CD4-positive, alpha-beta memory T cell (primary cell): Measurements from ENCODE around the gene ARV1. TPM values are rescaled to one million over a fixed set of nuclear protein-coding genes. Genes with fewer than 3 reads are reported as not detected.

Experiments used
- CTCF ChIA-PET: fragments of 350-600 bp; sonication (Branson Sonifier 250); formaldehyde crosslinking; loops from one replicate; lab custom pipeline; 2021; ENCODE audit warnings: inconsistent platforms; ENCODE audit not compliant: partially characterized antibody; lab: Charles Lee
- POLR2A ChIA-PET: fragments of 350-600 bp; sonication (Branson Sonifier 250); formaldehyde crosslinking; loops from one replicate; lab custom pipeline; 2021; ENCODE audit not compliant: partially characterized antibody; lab: Charles Lee
- DNase-seq, 5 donors: peaks; one replicate each; pipeline versions ENCODE4 v3.0.0 to v3.0.0-alpha.2; 2020 to 2022; ENCODE audit warnings: mixed read lengths in 1 of 5
- H3K27ac ChIP-seq: one replicate; pipeline ENCODE4 v1.7.0; 2013; ENCODE audit warnings: low read depth, low read length
- H3K27me3 ChIP-seq: 2 replicates; pipeline ENCODE4 v1.7.0; 2013; ENCODE audit warnings: mild to moderate bottlenecking, low read length, moderate library complexity; ENCODE audit not compliant: insufficient read depth
- H3K36me3 ChIP-seq: 2 replicates; pipeline ENCODE4 v1.7.0; 2013; ENCODE audit warnings: mild to moderate bottlenecking, low read length, moderate library complexity; ENCODE audit not compliant: insufficient read depth
- H3K4me1 ChIP-seq: 2 replicates; pipeline ENCODE4 v1.7.0; 2013; ENCODE audit warnings: mild to moderate bottlenecking, low read length, moderate library complexity; ENCODE audit not compliant: insufficient read depth
- H3K4me3 ChIP-seq, 2 donors: one replicate each; pipeline ENCODE4 v1.7.0; 2013; ENCODE audit warnings: low read length in 2 of 2, mild to moderate bottlenecking in 1 of 2
- H3K9me3 ChIP-seq, 2 donors: one replicate each; pipeline ENCODE4 v1.7.0; 2013; ENCODE audit warnings: low read length in 2 of 2, control low read depth in 1 of 2; ENCODE audit not compliant: control insufficient read depth in 1 of 2
- H3K27ac Mint-ChIP-seq, 7 donors: one replicate each; pipeline ENCODE4 v1.8.0; 2020 to 2021; ENCODE audit warnings: mixed read lengths in 7 of 7, mild to moderate bottlenecking in 6 of 7, inconsistent platforms in 3 of 7, moderate library complexity in 3 of 7
- H3K27me3 Mint-ChIP-seq, 2 donors: one replicate each; pipeline ENCODE4 v1.8.0; 2020 to 2021; ENCODE audit warnings: mixed read lengths in 2 of 2
- H3K36me3 Mint-ChIP-seq, 2 donors: one replicate each; pipeline ENCODE4 v1.8.0; 2020 to 2021; ENCODE audit warnings: mixed read lengths in 2 of 2, inconsistent platforms in 1 of 2, mild to moderate bottlenecking in 1 of 2
- H3K4me1 Mint-ChIP-seq, 4 donors: one replicate each; pipeline ENCODE4 v1.8.0; 2020 to 2021; ENCODE audit warnings: mixed read lengths in 4 of 4, mild to moderate bottlenecking in 1 of 4
- H3K4me3 Mint-ChIP-seq, 8 donors: one replicate each; pipeline ENCODE4 v1.8.0; 2020 to 2021; ENCODE audit warnings: mixed read lengths in 8 of 8, mild to moderate bottlenecking in 7 of 8, moderate library complexity in 6 of 8, inconsistent platforms in 3 of 8
- H3K9me3 Mint-ChIP-seq, 8 donors: one replicate each; pipeline ENCODE4 v1.8.0; 2020 to 2021; ENCODE audit warnings: mixed read lengths in 8 of 8, mild to moderate bottlenecking in 5 of 8, inconsistent platforms in 3 of 8, moderate library complexity in 1 of 8
- intact Hi-C: fragments of 100-400 bp; cut with micrococcal nuclease; formaldehyde crosslinking; loops from one replicate; pipeline ENCODE4 v1.15.1; 2023
- polyA plus RNA-seq, 2 donors: library from polyadenylated mRNA; unstranded; fragments of 300-500 nt; fragmentation: Illumina TruSeq; gene quantifications; one replicate each; pipeline ENCODE4 v1.2.3, GENCODE V29; 2021
- total RNA-seq, 2 experiments: library from RNA; stranded (reverse); gene quantifications; one replicate each; pipeline ENCODE4 v1.2.3, GENCODE V29; 2021

ARV1 gene
- total and polyA plus RNA-seq, 4 experiments from 2014 or later: 13.8 to 37.4 (median 19.3) TPM

- Histone ChIP-seq H3K4me3 (no peak overlapping the region), H3K4me1 (no peaks in the 10 kb centered on the region), H3K9me3 (no peaks in the 10 kb centered on the region), H3K27me3 (no peaks in the 10 kb centered on the region), H3K36me3 (no peaks in the 10 kb centered on the region), H3K27ac (no peak overlapping the region)
- peaks cover 0 to 9% (median 6%) of the 10 kb centered on the region in 4 donors for H3K4me1 Mint-ChIP-seq
- no peaks in the 10 kb centered on the region for H3K27me3 Mint-ChIP-seq
- DNase-seq: no peak
- POLR2A ChIA-PET: no interaction called here
- H3K9me3 Mint-ChIP-seq: no peaks in the 10 kb centered on the region
- H3K36me3 Mint-ChIP-seq: peaks cover 0 to 7% of the 10 kb centered on the region in 2 donors
- H3K27ac Mint-ChIP-seq: peak overlapping the region in 1 of 7 donors; percentile 48
- no peak overlapping the region for H3K4me3 Mint-ChIP-seq
- CTCF ChIA-PET: interaction anchor here (1.6 kb wide), 1 partner anchor 63 kb away, joined by 3 read pairs; no protein-coding TSS in a partner anchor
- intact Hi-C loops: no loop called here
These were observed 50.9 kb downstream of the ARV1 start for GRCh38 chr1:231029841-231030240.

GRCh38 chr1:231032963-231033362 is 54.1 kb downstream of the ARV1 start:
- Mint-ChIP-seq H3K27me3 (no peaks in the 10 kb centered on the region), H3K4me1 (peaks cover 10 to 28% (median 23%) of the 10 kb centered on the region in 4 donors), H3K36me3 (peaks cover 0 to 7% of the 10 kb centered on the region in 2 donors), H3K4me3 (no peak overlapping the region), H3K27ac (peak overlapping the region in 2 of 7 donors; percentile 37 to 46), H3K9me3 (no peaks in the 10 kb centered on the region)
- Histone ChIP-seq H3K27me3 (no peaks in the 10 kb centered on the region), H3K4me3 (no peak overlapping the region), H3K4me1 (no peaks in the 10 kb centered on the region), H3K36me3 (no peaks in the 10 kb centered on the region), H3K27ac (no peak overlapping the region), H3K9me3 (no peaks in the 10 kb centered on the region)
- CTCF ChIA-PET: no interaction called here
- intact Hi-C loops: no loop called here
- POLR2A ChIA-PET: no interaction called here
- no peak for DNase-seq

- ChIA-PET POLR2A (interaction anchor here (1.1 kb wide), 1 partner anchor 64 kb away, joined by 3 read pairs; no protein-coding TSS in a partner anchor), CTCF (no interaction called here)
- Mint-ChIP-seq H3K27me3 (no peaks in the 10 kb centered on the region), H3K36me3 (no peaks in the 10 kb centered on the region), H3K4me3 (no peak overlapping the region), H3K9me3 (no peaks in the 10 kb centered on the region), H3K27ac (no peak overlapping the region), H3K4me1 (peaks cover 14 to 37% (median 27%) of the 10 kb centered on the region in 4 donors)
- Histone ChIP-seq H3K27me3 (no peaks in the 10 kb centered on the region), H3K4me1 (peaks cover 8% of the 10 kb centered on the region), H3K36me3 (no peaks in the 10 kb centered on the region), H3K9me3 (no peaks in the 10 kb centered on the region), H3K27ac (no peak overlapping the region), H3K4me3 (no peak overlapping the region)
- intact Hi-C loops: no loop called here
- DNase-seq: no peak
These were observed 56.9 kb downstream of the ARV1 start for GRCh38 chr1:231035799-231036198.

- ChIA-PET POLR2A (interaction anchor here (1.1 kb wide), 1 partner anchor 64 kb away, joined by 3 read pairs; no protein-coding TSS in a partner anchor), CTCF (interaction anchor here (0.8 to 1.2 kb wide), 2 partner anchors 10 to 56 kb away, joined by 3 to 4 read pairs; no protein-coding TSS in a partner anchor)
- Mint-ChIP-seq H3K36me3 (peaks cover 0 to 3% of the 10 kb centered on the region in 2 donors), H3K4me3 (peak overlapping the region in 2 of 8 donors; percentile 33 to 44), H3K9me3 (no peaks in the 10 kb centered on the region), H3K27me3 (no peaks in the 10 kb centered on the region), H3K4me1 (peaks cover 17 to 42% (median 31%) of the 10 kb centered on the region in 4 donors), H3K27ac (no peak overlapping the region)
- no peak for DNase-seq
- intact Hi-C loops: no loop called here
- no peaks in the 10 kb centered on the region for H3K36me3 ChIP-seq
- no peaks in the 10 kb centered on the region for H3K27me3 ChIP-seq
- no peak overlapping the region for H3K4me3 ChIP-seq
- H3K9me3 ChIP-seq: no peaks in the 10 kb centered on the region
- H3K4me1 ChIP-seq: peaks cover 13% of the 10 kb centered on the region
- no peak overlapping the region for H3K27ac ChIP-seq
These were observed 57.5 kb downstream of the ARV1 start for GRCh38 chr1:231036416-231036815.

GRCh38 chr1:231037585-231038517 is 59.0 kb downstream of the ARV1 start:
- Mint-ChIP-seq H3K9me3 (no peaks in the 10 kb centered on the region), H3K4me1 (peaks cover 18 to 44% (median 30%) of the 10 kb centered on the region in 4 donors), H3K27ac (peak overlapping the region in 3 of 7 donors; percentile 0 to 31 (median 21)), H3K36me3 (peaks cover 0 to 3% of the 10 kb centered on the region in 2 donors), H3K27me3 (no peaks in the 10 kb centered on the region), H3K4me3 (peak overlapping the region in 7 of 8 donors; percentile 9 to 85 (median 46))
- Histone ChIP-seq H3K27me3 (no peaks in the 10 kb centered on the region), H3K27ac (no peak overlapping the region), H3K9me3 (no peaks in the 10 kb centered on the region), H3K36me3 (no peaks in the 10 kb centered on the region), H3K4me3 (no peak overlapping the region), H3K4me1 (peaks cover 13% of the 10 kb centered on the region)
- CTCF ChIA-PET: interaction anchor here (1.4 kb wide), 1 partner anchor 59 kb away, joined by 4 read pairs; the partner anchor contains the start of genes ARV1 and TTC13
- POLR2A ChIA-PET: interaction anchor here (0.6 kb wide), 1 partner anchor 42 kb away, joined by 3 read pairs; no protein-coding TSS in a partner anchor
- DNase-seq: no peak
- intact Hi-C loops: no loop called here

DNA sequence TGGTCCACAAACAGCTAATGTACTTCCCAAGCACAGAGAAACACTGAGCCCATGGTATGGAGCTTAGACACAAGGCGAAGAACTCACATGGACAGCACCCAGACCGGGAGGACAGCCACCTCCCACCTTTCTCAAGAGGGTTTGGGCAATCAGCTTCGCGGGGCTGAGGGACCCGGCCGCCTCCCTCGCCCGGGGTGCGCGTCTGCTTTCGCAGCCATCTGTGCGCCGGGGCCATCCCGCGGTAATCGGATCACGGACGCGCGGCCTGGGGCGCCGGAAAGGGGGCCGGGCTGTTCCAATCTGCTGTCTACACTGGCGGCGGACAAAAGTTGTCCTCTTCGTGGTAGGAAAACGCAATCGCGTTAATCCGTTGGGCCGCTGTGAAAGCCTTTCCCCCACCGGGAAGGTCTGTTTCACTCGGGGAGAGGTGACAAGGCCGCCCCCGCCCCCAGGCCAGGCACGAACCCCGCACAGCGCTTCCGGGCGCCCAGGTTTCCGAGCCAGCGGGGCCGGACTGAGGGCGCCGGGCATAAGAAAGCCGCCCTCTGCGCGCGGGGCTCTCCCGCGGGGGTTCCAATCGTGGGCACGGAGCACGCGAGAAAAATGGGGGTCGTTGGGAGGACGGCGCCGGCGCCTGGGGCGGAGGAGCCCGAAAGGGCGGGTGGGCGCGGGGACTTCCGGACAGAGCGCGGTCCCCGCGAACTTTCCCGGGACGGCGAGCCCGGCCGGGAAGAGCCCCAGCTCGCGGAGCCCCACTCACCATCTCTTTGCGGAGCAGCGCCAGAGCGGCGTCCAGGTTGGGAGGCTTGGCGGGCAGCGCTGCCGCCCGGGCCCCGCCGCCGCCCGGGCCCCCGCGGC is 60.5 kb downstream of the ARV1 start:
- Histone ChIP-seq H3K27me3 (no peaks in the 10 kb centered on the region), H3K27ac (peak overlapping the region; percentile 15), H3K9me3 (no peaks in the 10 kb centered on the region), H3K36me3 (no peaks in the 10 kb centered on the region), H3K4me1 (peaks cover 13% of the 10 kb centered on the region), H3K4me3 (peak overlapping the region; percentile 45)
- Mint-ChIP-seq H3K27ac (peak overlapping the region in 5 of 7 donors; percentile 15 to 78 (median 61)), H3K4me3 (peak overlapping the region; percentile 75 to 85 (median 79)), H3K27me3 (no peaks in the 10 kb centered on the region), H3K4me1 (peaks cover 18 to 44% (median 26%) of the 10 kb centered on the region in 4 donors), H3K36me3 (peaks cover 0 to 3% of the 10 kb centered on the region in 2 donors), H3K9me3 (peaks cover 0 to 6% (median 0%) of the 10 kb centered on the region in 8 donors)
- intact Hi-C loops: loop anchor here (1.0 to 5.0 kb wide), 3 partner anchors 61 to 397 kb away; partner anchors contain the start of genes COG2, EXOC8, SPRTN and TTC13
- ChIA-PET CTCF (no interaction called here), POLR2A (interaction anchor here (0.6 to 1.9 kb wide), 5 partner anchors 9 to 66 kb away, joined by 3 to 7 read pairs (median 4); partner anchors contain the start of genes ARV1 and TTC13)
- peak; percentile 18 to 51 (median 31) for DNase-seq
